ENCODE measurements around the gene CCDC92.

The CCDC92 gene

DNA sequence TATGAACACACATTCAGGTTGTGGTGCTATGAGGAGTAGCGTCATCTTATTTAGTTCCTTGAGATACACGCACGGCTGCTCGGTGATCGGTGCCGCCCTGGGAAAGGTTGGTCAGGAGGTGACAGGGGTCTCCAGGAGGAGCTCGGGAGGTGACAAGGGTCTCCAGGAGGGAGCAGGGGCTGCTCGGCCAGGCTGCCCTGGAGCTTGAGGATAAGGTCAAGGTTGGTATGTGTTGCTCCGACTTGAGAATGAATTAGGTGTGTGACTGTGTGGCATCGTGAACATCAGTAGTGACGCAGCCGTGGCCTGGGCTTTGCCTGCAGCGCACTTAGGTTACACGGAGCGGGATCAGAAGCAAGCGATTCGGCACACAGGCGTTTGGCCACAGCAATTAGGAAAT is 36.2 kb downstream of the CCDC92 start:
- peaks cover 12% of the 10 kb centered on the region for H3K27me3 ChIP-seq (ENCODE audit: control insufficient read depth, low read length)
- H3K9me2 ChIP-seq (replicated peaks; ENCODE audit: control insufficient read depth, low read length), result no peaks in the 10 kb centered on the region
- no peak for TF ChIP-seq EZH2phosphoT487 (IDR thresholded peaks at IDR 0.05; ENCODE audit: borderline replicate concordance, low read length)
- TF ChIP-seq, protein P1, sequence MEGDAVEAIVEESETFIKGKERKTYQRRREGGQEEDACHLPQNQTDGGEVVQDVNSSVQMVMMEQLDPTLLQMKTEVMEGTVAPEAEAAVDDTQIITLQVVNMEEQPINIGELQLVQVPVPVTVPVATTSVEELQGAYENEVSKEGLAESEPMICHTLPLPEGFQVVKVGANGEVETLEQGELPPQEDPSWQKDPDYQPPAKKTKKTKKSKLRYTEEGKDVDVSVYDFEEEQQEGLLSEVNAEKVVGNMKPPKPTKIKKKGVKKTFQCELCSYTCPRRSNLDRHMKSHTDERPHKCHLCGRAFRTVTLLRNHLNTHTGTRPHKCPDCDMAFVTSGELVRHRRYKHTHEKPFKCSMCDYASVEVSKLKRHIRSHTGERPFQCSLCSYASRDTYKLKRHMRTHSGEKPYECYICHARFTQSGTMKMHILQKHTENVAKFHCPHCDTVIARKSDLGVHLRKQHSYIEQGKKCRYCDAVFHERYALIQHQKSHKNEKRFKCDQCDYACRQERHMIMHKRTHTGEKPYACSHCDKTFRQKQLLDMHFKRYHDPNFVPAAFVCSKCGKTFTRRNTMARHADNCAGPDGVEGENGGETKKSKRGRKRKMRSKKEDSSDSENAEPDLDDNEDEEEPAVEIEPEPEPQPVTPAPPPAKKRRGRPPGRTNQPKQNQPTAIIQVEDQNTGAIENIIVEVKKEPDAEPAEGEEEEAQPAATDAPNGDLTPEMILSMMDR (IDR thresholded peaks at IDR 0.05; ENCODE audit: low read depth, low read length, poor library complexity, severe bottlenecking), result no peak
- H3F3A ChIP-seq (ENCODE audit: control insufficient read depth, insufficient read depth), result no peaks in the 10 kb centered on the region
- no peak overlapping the region for H3K27ac ChIP-seq (ENCODE audit: low read depth, low read length)
- no peaks in the 10 kb centered on the region for H4K20me1 ChIP-seq (ENCODE audit: control insufficient read depth, insufficient read depth, low read depth, low read length)
- H3K4me3 ChIP-seq (ENCODE audit: low read length), result no peak overlapping the region
- no peaks in the 10 kb centered on the region for H3K36me3 ChIP-seq (ENCODE audit: control insufficient read depth, low read length)
- H3K4me1 ChIP-seq (ENCODE audit: control insufficient read depth, low read length), result no peaks in the 10 kb centered on the region
- no peaks in the 10 kb centered on the region for H3K79me2 ChIP-seq (ENCODE audit: control insufficient read depth, low read length)
- H3K4me2 ChIP-seq (ENCODE audit: low read length), result no peak overlapping the region
- no peaks in the 10 kb centered on the region for H3K9me3 ChIP-seq (ENCODE audit: control insufficient read depth, insufficient read depth, low read length)

DNA sequence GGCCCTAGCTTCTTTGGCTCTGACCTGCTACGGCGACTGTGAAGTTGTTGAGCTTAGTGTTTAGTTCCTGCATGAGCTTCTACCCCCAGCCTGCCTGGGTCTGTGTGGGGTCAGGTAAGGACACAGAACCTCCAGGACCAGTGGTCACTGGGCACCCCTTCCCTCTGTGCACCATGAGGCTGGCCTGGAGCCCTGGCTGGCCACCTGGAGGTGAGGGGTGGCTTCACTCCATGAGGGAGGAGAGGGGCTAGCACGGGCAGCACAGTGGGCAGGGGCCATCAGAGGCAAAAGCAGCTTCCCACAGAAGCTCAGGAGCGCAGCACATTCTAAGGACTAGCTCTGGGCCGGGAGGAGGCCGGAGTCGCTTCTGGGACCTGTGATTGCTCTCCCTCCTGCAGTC is 36.7 kb downstream of the CCDC92 start:
- Histone ChIP-seq H3K9me3 (ENCODE audit: control insufficient read depth, insufficient read depth, low read length) (no peaks in the 10 kb centered on the region), H4K20me1 (ENCODE audit: control insufficient read depth, insufficient read depth, low read depth, low read length) (no peaks in the 10 kb centered on the region), H3K4me1 (ENCODE audit: control insufficient read depth, low read length) (no peaks in the 10 kb centered on the region), H3K4me3 (ENCODE audit: low read length) (no peak overlapping the region), H3K9me2 (replicated peaks; ENCODE audit: control insufficient read depth, low read length) (no peaks in the 10 kb centered on the region), H3K27ac (ENCODE audit: low read depth, low read length) (no peak overlapping the region), H3K36me3 (ENCODE audit: control insufficient read depth, low read length) (no peaks in the 10 kb centered on the region), H3K27me3 (ENCODE audit: control insufficient read depth, low read length) (peaks cover 12% of the 10 kb centered on the region), H3K79me2 (ENCODE audit: control insufficient read depth, low read length) (no peaks in the 10 kb centered on the region), H3F3A (ENCODE audit: control insufficient read depth, insufficient read depth) (no peaks in the 10 kb centered on the region), H3K4me2 (ENCODE audit: low read length) (no peak overlapping the region)
- TF ChIP-seq EZH2phosphoT487 (IDR thresholded peaks at IDR 0.05; ENCODE audit: borderline replicate concordance, low read length), result no peak
- TF ChIP-seq, protein P1 (IDR thresholded peaks at IDR 0.05; ENCODE audit: low read depth, low read length, poor library complexity, severe bottlenecking), result no peak

DNA sequence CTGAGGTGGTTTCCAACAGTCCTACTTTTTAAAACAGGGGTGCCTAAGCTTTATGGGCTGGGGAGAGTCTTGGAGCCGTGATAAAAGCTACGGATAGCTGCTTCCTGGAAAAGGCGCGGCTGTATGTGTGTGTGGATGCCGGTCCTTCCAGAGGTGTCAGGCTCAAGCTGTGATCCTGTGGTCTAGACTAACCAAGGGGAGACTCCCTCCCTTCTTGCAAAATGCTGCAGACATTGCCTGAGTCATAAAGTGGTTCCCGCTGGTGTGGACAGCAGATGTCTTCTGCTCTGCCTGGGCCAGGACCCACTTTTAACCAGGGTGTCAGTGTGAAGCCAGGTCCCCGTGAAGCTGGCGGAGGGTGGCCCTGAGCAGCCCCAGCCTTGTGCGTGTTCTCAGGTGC is 37.8 kb downstream of the CCDC92 start:
- Histone ChIP-seq H3K4me1 (ENCODE audit: control insufficient read depth, low read length) (no peaks in the 10 kb centered on the region), H3K27ac (ENCODE audit: low read depth, low read length) (no peak overlapping the region), H3F3A (ENCODE audit: control insufficient read depth, insufficient read depth) (no peaks in the 10 kb centered on the region), H3K27me3 (ENCODE audit: control insufficient read depth, low read length) (peaks cover 12% of the 10 kb centered on the region), H3K4me3 (ENCODE audit: low read length) (no peak overlapping the region), H3K36me3 (ENCODE audit: control insufficient read depth, low read length) (no peaks in the 10 kb centered on the region), H4K20me1 (ENCODE audit: control insufficient read depth, insufficient read depth, low read depth, low read length) (no peaks in the 10 kb centered on the region), H3K9me3 (ENCODE audit: control insufficient read depth, insufficient read depth, low read length) (no peaks in the 10 kb centered on the region), H3K9me2 (replicated peaks; ENCODE audit: control insufficient read depth, low read length) (no peaks in the 10 kb centered on the region), H3K4me2 (ENCODE audit: low read length) (no peak overlapping the region), H3K79me2 (ENCODE audit: control insufficient read depth, low read length) (no peaks in the 10 kb centered on the region)
- TF ChIP-seq EZH2phosphoT487 (IDR thresholded peaks at IDR 0.05; ENCODE audit: borderline replicate concordance, low read length), result no peak
- TF ChIP-seq, protein P1 (IDR thresholded peaks at IDR 0.05; ENCODE audit: low read depth, low read length, poor library complexity, severe bottlenecking), result no peak
